Omental fat pad (tissue), 4 donors: ENCODE results near the gene TAB2. TPM values are rescaled to one million over a fixed set of nuclear protein-coding genes. Genes with fewer than 3 reads are reported as not detected.

Source experiments
- ATAC-seq: fragments of 150-250 bp; one replicate; pipeline ENCODE4 v1.9.1; 2016; ENCODE audit warnings: mild to moderate bottlenecking, moderate library complexity; ENCODE audit not compliant: low FRiP score
- DNase-seq: peaks from one replicate; pipeline ENCODE4 v3.0.0-alpha.2; 2019; ENCODE audit warnings: low spot score
- CTCF ChIP-seq, 3 donors: fragments of 450-650 bp; IDR thresholded peaks; one replicate each; pipeline ENCODE4 v1.5.1; 2016 to 2017; ENCODE audit warnings: antibody characterized with exemption in 3 of 3, mild to moderate bottlenecking in 3 of 3, moderate library complexity in 2 of 3
- total RNA-seq, 4 donors: library from RNA; depleted of rRNA; stranded (reverse); fragments of >200 nt; gene quantifications; one replicate each; pipeline ENCODE4 v1.1.0, GENCODE V29; 2016

Gene TAB2
- total RNA-seq, 4 donors from 2014 or later = 40.0 to 88.4 (median 58.6) TPM

GRCh38 chr6:149373511-149373910 is 56.0 kb downstream of the TAB2 start:
- ATAC-seq (no peak), DNase-seq (no peak)
- no peak for TF ChIP-seq CTCF (IDR thresholded peaks at IDR 0.05)

GRCh38 chr6:149379977-149380376 is 62.5 kb downstream of the TAB2 start:
- DNase-seq (no peak), ATAC-seq (no peak)
- no peak for TF ChIP-seq CTCF (IDR thresholded peaks at IDR 0.05)

GRCh38 chr6:149380523-149380922 is 63.0 kb downstream of the TAB2 start:
- TF ChIP-seq CTCF (IDR thresholded peaks at IDR 0.05) = no peak
- ATAC-seq = no peak
- no peak for DNase-seq

- DNase-seq (no peak), ATAC-seq (no peak)
- no peak for TF ChIP-seq CTCF (IDR thresholded peaks at IDR 0.05)
Measured at GRCh38 chr6:149383371-149383770, 65.9 kb downstream of the TAB2 start.

GRCh38 chr6:149384464-149384863 is 67.0 kb downstream of the TAB2 start:
- no peak for DNase-seq
- no peak for ATAC-seq
- TF ChIP-seq CTCF (IDR thresholded peaks at IDR 0.05) = no peak

- ATAC-seq (no peak), DNase-seq (no peak)
- no peak for TF ChIP-seq CTCF (IDR thresholded peaks at IDR 0.05)
Measured at GRCh38 chr6:149385998-149386646, 68.6 kb downstream of the TAB2 start.

- no peak for TF ChIP-seq CTCF (IDR thresholded peaks at IDR 0.05)
- DNase-seq (no peak), ATAC-seq (no peak)
Measured at GRCh38 chr6:149387779-149388512, 70.4 kb downstream of the TAB2 start.
